ENCODE results near the gene CCDC87. TPM values are rescaled to one million over a fixed set of nuclear protein-coding genes. Genes with fewer than 3 reads are reported as not detected.
"Not testable (repeated sequence)": the region's sequence is repeated elsewhere in the genome, so short reads cannot be mapped to it uniquely, and the experiment has no call there.

CCDC87 gene
- total RNA-seq, 1 donor from 2014 or later = 0.22 TPM

GRCh38 chr11:66543263-66544107, 49.4 kb downstream of the CCDC87 start:
- no peaks in the 10 kb centered on the region for H3K79me2 ChIP-seq (ENCODE audit: low read depth)
- Mint-ChIP-seq H3K9me3 (no peaks in the 10 kb centered on the region), H3K27me3 (ENCODE audit: insufficient read depth, low read depth) (peaks cover 10% of the 10 kb centered on the region), H3K4me3 (peak overlapping the region; percentile 60), H3K4me1 (peaks cover 54% of the 10 kb centered on the region), H3K36me3 (peaks cover 6% of the 10 kb centered on the region), H3K27ac (peak overlapping the region; percentile 58)
- DNase-seq (ENCODE audit: low spot score) = peak; percentile 52
- no peak overlapping the region for H3K9ac ChIP-seq
- peaks cover 26% of the 10 kb centered on the region for H3K4me1 ChIP-seq
- H3K9me3 ChIP-seq (ENCODE audit: low read depth) = no peaks in the 10 kb centered on the region
- H3K27me3 ChIP-seq = no peaks in the 10 kb centered on the region
- peaks cover 9% of the 10 kb centered on the region for H4K20me1 ChIP-seq (ENCODE audit: low read depth)
- no peak overlapping the region for H3K27ac ChIP-seq
- no peaks in the 10 kb centered on the region for H3K36me3 ChIP-seq
- no peak overlapping the region for H3K4me3 ChIP-seq
- no peak overlapping the region for H2AFZ ChIP-seq (replicated peaks)
- peaks cover 34% of the 10 kb centered on the region for H3F3A ChIP-seq (ENCODE audit: low read depth)
- peak overlapping the region; percentile 85 for H3K4me2 ChIP-seq
- TF ChIP-seq CTCF (IDR thresholded peaks at IDR 0.05) (peak; percentile 21), EZH2phosphoT487 (IDR thresholded peaks at IDR 0.05) (no peak), EZH2 (IDR thresholded peaks at IDR 0.05) (no peak)

- H3K27ac Mint-ChIP-seq = no peak overlapping the region
- H3K36me3 Mint-ChIP-seq = peaks cover 8% of the 10 kb centered on the region
Measured at GRCh38 chr11:66542362-66542761, 50.5 kb downstream of the CCDC87 start.

GRCh38 chr11:66541892-66542291, 51.0 kb downstream of the CCDC87 start:
- Histone ChIP-seq H3K36me3 (no peaks in the 10 kb centered on the region), H4K20me1 (ENCODE audit: low read depth) (no peaks in the 10 kb centered on the region), H3F3A (ENCODE audit: low read depth) (peaks cover 18% of the 10 kb centered on the region), H3K4me1 (peaks cover 12% of the 10 kb centered on the region), H3K9ac (no peak overlapping the region), H2AFZ (replicated peaks) (no peak overlapping the region), H3K27ac (no peak overlapping the region), H3K27me3 (no peaks in the 10 kb centered on the region), H3K4me3 (no peak overlapping the region), H3K4me2 (no peak overlapping the region), H3K9me3 (ENCODE audit: low read depth) (no peaks in the 10 kb centered on the region), H3K79me2 (ENCODE audit: low read depth) (no peaks in the 10 kb centered on the region)
- DNase-seq (ENCODE audit: low spot score) = no peak
- H3K4me1 Mint-ChIP-seq = peaks cover 41% of the 10 kb centered on the region
- H3K4me3 Mint-ChIP-seq = no peak overlapping the region
- H3K27me3 Mint-ChIP-seq (ENCODE audit: insufficient read depth, low read depth) = peaks cover 7% of the 10 kb centered on the region
- H3K27ac Mint-ChIP-seq = no peak overlapping the region
- H3K9me3 Mint-ChIP-seq = no peaks in the 10 kb centered on the region
- TF ChIP-seq EZH2 (IDR thresholded peaks at IDR 0.05) = no peak
- no peak for TF ChIP-seq CTCF (IDR thresholded peaks at IDR 0.05)
- no peak for TF ChIP-seq EZH2phosphoT487 (IDR thresholded peaks at IDR 0.05)
- peaks cover 10% of the 10 kb centered on the region for H3K36me3 Mint-ChIP-seq

More at GRCh38 chr11:66542362-66542761, 50.5 kb downstream of the CCDC87 start:
- Histone ChIP-seq H4K20me1 (ENCODE audit: low read depth) (no peaks in the 10 kb centered on the region), H3K4me1 (peaks cover 15% of the 10 kb centered on the region), H3K4me3 (no peak overlapping the region), H3K4me2 (no peak overlapping the region), H3K9ac (no peak overlapping the region), H3K79me2 (ENCODE audit: low read depth) (no peaks in the 10 kb centered on the region), H3K27ac (no peak overlapping the region), H2AFZ (replicated peaks) (no peak overlapping the region), H3F3A (ENCODE audit: low read depth) (peaks cover 23% of the 10 kb centered on the region), H3K36me3 (no peaks in the 10 kb centered on the region), H3K9me3 (ENCODE audit: low read depth) (no peaks in the 10 kb centered on the region), H3K27me3 (no peaks in the 10 kb centered on the region)
- no peak for DNase-seq (ENCODE audit: low spot score)
- no peaks in the 10 kb centered on the region for H3K9me3 Mint-ChIP-seq
- H3K27me3 Mint-ChIP-seq (ENCODE audit: insufficient read depth, low read depth) = peaks cover 7% of the 10 kb centered on the region
- H3K4me3 Mint-ChIP-seq = no peak overlapping the region
- no peak for TF ChIP-seq EZH2 (IDR thresholded peaks at IDR 0.05)
- TF ChIP-seq EZH2phosphoT487 (IDR thresholded peaks at IDR 0.05) = no peak
- no peak for TF ChIP-seq CTCF (IDR thresholded peaks at IDR 0.05)
- peaks cover 46% of the 10 kb centered on the region for H3K4me1 Mint-ChIP-seq

- not testable (repeated sequence) for H3K36me3 ChIP-seq; H3K79me2 ChIP-seq (ENCODE audit: low read depth); H4K20me1 ChIP-seq (ENCODE audit: low read depth); H3K4me2 ChIP-seq; H3K27me3 ChIP-seq; H2AFZ ChIP-seq (replicated peaks); H3K27me3 Mint-ChIP-seq (ENCODE audit: insufficient read depth, low read depth); DNase-seq (ENCODE audit: low spot score); H3K9me3 Mint-ChIP-seq; H3K27ac ChIP-seq; H3K9ac ChIP-seq; H3K9me3 ChIP-seq (ENCODE audit: low read depth); H3K4me3 ChIP-seq
- Mint-ChIP-seq H3K27ac (peak overlapping the region; percentile 29), H3K4me1 (peaks cover 34% of the 10 kb centered on the region), H3K36me3 (peaks cover 13% of the 10 kb centered on the region), H3K4me3 (peak overlapping the region; percentile 27)
- Histone ChIP-seq H3F3A (ENCODE audit: low read depth) (peaks cover 11% of the 10 kb centered on the region), H3K4me1 (peaks cover 12% of the 10 kb centered on the region)
Measured at GRCh38 chr11:66540598-66540997, 52.3 kb downstream of the CCDC87 start.
